ENCODE results near the gene SEMA4G.

The SEMA4G gene

DNA sequence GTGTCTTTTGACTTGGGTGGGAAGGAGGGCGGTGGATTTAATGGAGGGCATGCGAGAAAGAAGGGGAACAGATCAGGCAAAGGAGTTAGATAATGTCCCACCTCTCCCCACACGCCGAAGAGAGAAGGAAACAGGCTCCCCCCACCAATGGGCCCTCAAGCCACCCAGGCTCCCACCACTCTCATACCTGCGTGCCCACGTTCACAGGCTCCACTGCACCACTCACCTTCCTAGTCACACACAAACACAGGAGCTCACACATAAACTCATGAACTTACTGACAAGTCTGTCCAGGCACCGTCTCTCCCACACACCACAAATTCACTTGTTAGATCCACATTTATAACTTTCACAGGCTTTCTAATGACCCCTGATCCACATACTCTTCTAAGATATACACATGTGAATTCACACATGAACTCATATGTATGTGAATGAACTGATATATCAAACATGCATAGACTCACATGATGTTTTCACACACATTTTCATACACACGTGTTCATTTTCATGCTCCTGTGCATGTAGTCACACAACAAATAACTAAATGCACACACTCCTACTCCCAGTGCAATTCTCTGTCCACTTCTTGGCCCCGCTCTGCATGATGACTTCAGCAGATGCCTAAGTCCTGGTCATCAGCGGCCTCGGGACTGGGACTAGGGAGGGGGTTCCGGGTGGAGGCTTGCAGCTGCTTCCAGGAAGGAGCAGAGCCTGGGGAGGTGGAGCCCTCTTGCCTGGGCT lies 31.8 kb downstream of the SEMA4G start:
- H3K36me3 ChIP-seq (ENCODE audit: insufficient read depth, low read length), result peaks cover 10% of the 10 kb centered on the region
- H3K4me1 ChIP-seq (ENCODE audit: control insufficient read depth, insufficient read depth, low read length, unreplicated experiment), result peaks cover 26% of the 10 kb centered on the region
- peak overlapping the region; percentile 88 for H3K4me3 ChIP-seq (ENCODE audit: low read depth, low read length)
- H3K27ac ChIP-seq (ENCODE audit: low read depth, low read length), result peak overlapping the region; percentile 83
- H2AFZ ChIP-seq (ENCODE audit: low read length, unreplicated experiment), result no peak overlapping the region
- H3K27me3 ChIP-seq (ENCODE audit: insufficient read depth, low read length), result no peaks in the 10 kb centered on the region
- H3K79me2 ChIP-seq (ENCODE audit: control insufficient read depth, insufficient read depth, low read length, unreplicated experiment), result peaks cover 42% of the 10 kb centered on the region

DNA sequence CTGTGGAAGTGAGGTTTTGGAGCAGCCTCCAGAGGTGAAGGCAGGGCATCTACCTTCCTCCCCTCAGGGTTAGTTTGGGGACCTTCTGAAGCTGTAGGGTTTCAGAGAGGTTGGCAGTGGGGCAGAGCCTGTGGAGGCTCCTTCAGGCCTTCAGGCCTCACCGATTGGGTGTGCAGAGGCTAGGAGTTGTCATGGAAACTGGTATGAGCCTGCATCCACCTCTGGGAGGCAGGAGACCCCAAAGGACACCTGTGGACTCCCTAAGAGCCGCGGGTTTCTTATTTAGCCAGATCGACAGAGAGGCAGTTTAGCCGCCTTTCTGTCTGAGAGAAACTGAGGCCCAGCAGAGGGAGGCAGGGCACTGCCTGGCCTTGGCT lies 32.3 kb downstream of the SEMA4G start:
- H3K4me3 ChIP-seq (ENCODE audit: low read depth, low read length), result peak overlapping the region; percentile 88
- peak overlapping the region; percentile 19 for H3K27ac ChIP-seq (ENCODE audit: low read depth, low read length)

DNA sequence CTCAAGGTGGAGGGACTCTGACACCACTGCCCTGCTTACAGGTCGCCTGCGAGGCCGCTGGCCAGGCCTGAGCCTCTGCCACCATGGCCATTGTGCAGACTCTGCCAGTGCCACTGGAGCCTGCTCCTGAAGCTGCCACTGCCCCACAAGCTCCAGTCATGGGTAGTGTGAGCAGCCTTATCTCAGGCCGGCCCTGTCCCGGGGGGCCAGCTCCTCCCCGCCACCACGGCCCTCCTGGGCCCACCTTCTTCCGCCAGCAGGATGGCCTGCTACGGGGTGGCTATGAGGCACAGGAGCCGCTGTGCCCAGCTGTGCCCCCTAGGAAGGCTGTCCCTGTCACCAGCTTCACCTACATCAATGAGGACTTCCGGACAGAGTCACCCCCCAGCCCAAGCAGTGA lies 33.2 kb downstream of the SEMA4G start:
- H3K27ac ChIP-seq (ENCODE audit: low read depth, low read length), result no peak overlapping the region
- H3K4me1 ChIP-seq (ENCODE audit: control insufficient read depth, insufficient read depth, low read length, unreplicated experiment), result peaks cover 27% of the 10 kb centered on the region
- peaks cover 14% of the 10 kb centered on the region for H3K36me3 ChIP-seq (ENCODE audit: insufficient read depth, low read length)
- H2AFZ ChIP-seq (ENCODE audit: low read length, unreplicated experiment), result no peak overlapping the region
- H3K27me3 ChIP-seq (ENCODE audit: insufficient read depth, low read length), result no peaks in the 10 kb centered on the region
- H3K79me2 ChIP-seq (ENCODE audit: control insufficient read depth, insufficient read depth, low read length, unreplicated experiment), result peaks cover 42% of the 10 kb centered on the region
- H3K4me3 ChIP-seq (ENCODE audit: low read depth, low read length), result no peak overlapping the region; the same call in 1 of the 2 replicates

More for the DNA sequence above, 32.3 kb downstream of the SEMA4G start:
- Histone ChIP-seq H2AFZ (ENCODE audit: low read length, unreplicated experiment) (no peak overlapping the region), H3K27me3 (ENCODE audit: insufficient read depth, low read length) (no peaks in the 10 kb centered on the region), H3K36me3 (ENCODE audit: insufficient read depth, low read length) (peaks cover 14% of the 10 kb centered on the region), H3K4me1 (ENCODE audit: control insufficient read depth, insufficient read depth, low read length, unreplicated experiment) (peaks cover 21% of the 10 kb centered on the region), H3K79me2 (ENCODE audit: control insufficient read depth, insufficient read depth, low read length, unreplicated experiment) (peaks cover 42% of the 10 kb centered on the region)

DNA sequence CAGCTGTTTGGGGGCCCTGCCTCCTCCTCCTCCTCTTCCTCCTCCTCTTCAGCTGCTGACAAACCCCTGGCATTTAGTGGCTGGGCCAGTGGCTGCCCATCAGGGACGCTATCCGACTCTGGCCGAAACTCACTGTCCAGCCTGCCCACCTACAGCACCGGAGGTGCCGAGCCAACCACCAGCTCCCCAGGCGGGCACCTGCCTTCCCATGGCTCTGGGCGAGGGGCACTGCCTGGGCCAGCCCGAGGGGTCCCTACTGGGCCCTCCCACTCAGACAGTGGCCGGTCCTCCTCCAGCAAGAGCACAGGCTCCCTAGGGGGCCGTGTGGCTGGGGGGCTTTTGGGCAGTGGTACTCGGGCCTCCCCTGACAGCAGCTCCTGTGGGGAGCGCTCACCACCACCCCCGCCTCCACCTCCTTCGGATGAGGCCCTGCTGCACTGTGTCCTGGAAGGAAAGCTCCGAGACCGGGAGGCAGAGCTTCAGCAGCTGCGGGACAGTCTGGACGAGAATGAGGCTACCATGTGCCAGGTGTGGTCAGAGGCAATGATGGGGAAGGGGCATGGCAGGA lies 34.4 kb downstream of the SEMA4G start:
- Histone ChIP-seq H3K27ac (ENCODE audit: low read depth, low read length) (no peak overlapping the region), H2AFZ (ENCODE audit: low read length, unreplicated experiment) (no peak overlapping the region), H3K4me3 (ENCODE audit: low read depth, low read length) (no peak overlapping the region), H3K79me2 (ENCODE audit: control insufficient read depth, insufficient read depth, low read length, unreplicated experiment) (peaks cover 42% of the 10 kb centered on the region), H3K27me3 (ENCODE audit: insufficient read depth, low read length) (no peaks in the 10 kb centered on the region), H3K4me1 (ENCODE audit: control insufficient read depth, insufficient read depth, low read length, unreplicated experiment) (peaks cover 35% of the 10 kb centered on the region), H3K36me3 (ENCODE audit: insufficient read depth, low read length) (peaks cover 14% of the 10 kb centered on the region)

DNA sequence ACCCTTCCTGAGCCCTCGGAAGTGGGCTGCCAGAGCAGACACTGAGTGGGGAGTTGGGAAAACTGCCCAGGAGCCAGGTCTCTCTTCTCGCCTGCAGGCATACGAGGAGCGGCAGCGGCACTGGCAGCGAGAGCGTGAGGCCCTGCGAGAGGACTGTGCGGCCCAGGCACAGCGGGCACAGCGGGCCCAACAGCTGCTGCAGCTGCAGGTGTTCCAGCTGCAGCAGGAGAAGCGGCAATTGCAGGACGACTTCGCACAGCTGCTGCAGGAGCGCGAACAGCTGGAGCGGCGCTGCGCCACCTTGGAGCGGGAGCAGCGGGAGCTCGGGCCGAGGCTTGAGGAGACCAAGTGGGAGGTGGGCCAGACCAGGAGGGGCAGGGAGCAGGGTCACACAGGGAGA lies 36.1 kb downstream of the SEMA4G start:
- H3K36me3 ChIP-seq (ENCODE audit: insufficient read depth, low read length), result peaks cover 14% of the 10 kb centered on the region
- H3K27me3 ChIP-seq (ENCODE audit: insufficient read depth, low read length), result no peaks in the 10 kb centered on the region
- H3K4me1 ChIP-seq (ENCODE audit: control insufficient read depth, insufficient read depth, low read length, unreplicated experiment), result peaks cover 35% of the 10 kb centered on the region
- H3K4me3 ChIP-seq (ENCODE audit: low read depth, low read length), result no peak overlapping the region
- no peak overlapping the region for H3K27ac ChIP-seq (ENCODE audit: low read depth, low read length)
- H3K79me2 ChIP-seq (ENCODE audit: control insufficient read depth, insufficient read depth, low read length, unreplicated experiment), result peaks cover 35% of the 10 kb centered on the region
- no peak overlapping the region for H2AFZ ChIP-seq (ENCODE audit: low read length, unreplicated experiment)

DNA sequence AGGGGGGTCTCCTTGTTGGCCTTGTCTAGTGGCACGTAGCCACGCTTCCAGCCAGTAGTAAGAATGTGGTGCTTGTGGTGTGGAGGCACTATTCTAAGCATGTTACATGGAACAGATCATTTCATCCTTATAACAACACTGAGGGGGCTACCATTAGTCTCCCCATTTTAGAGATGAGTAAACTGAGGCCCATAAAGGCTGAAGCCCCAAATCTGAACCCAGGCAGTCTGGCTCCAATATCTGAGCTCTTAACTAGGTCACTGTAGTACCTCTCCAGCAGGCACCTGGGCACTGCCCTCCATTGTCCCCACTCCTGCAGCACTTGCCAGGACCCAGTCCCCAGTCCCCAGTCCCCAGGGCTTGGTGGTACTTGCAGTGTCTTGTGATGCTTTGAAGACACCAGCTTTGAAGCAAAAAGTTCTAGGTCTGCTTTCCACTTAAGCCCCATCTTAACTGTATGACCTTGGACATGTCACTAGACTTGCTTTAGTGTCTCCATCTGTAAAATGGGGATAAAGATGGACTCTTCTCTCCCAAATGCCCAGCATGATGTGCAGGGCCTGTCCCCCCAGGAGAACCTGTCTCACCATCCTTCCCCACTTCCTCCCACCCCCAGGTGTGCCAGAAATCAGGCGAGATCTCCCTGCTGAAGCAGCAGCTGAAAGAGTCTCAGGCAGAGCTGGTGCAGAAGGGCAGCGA lies 36.7 kb downstream of the SEMA4G start:
- Histone ChIP-seq H3K79me2 (ENCODE audit: control insufficient read depth, insufficient read depth, low read length, unreplicated experiment) (peaks cover 29% of the 10 kb centered on the region), H3K4me1 (ENCODE audit: control insufficient read depth, insufficient read depth, low read length, unreplicated experiment) (peaks cover 33% of the 10 kb centered on the region), H3K36me3 (ENCODE audit: insufficient read depth, low read length) (peaks cover 14% of the 10 kb centered on the region), H3K27ac (ENCODE audit: low read depth, low read length) (no peak overlapping the region), H3K4me3 (ENCODE audit: low read depth, low read length) (no peak overlapping the region), H2AFZ (ENCODE audit: low read length, unreplicated experiment) (no peak overlapping the region), H3K27me3 (ENCODE audit: insufficient read depth, low read length) (no peaks in the 10 kb centered on the region)

DNA sequence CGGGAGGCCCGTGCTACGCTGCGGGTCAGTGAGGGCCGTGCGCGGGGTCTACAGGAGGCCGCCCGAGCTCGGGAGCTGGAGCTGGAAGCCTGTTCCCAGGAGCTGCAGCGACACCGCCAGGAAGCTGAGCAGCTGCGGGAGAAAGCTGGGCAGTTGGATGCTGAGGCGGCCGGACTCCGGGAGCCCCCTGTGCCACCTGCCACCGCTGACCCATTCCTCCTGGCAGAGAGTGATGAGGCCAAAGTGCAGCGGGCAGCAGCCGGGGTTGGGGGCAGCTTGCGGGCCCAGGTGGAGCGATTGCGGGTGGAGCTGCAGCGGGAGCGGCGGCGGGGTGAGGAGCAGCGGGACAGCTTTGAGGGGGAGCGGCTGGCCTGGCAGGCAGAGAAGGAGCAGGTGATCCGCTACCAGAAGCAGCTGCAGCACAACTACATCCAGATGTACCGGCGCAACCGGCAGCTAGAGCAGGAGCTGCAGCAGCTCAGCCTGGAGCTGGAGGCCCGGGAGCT lies 37.3 kb downstream of the SEMA4G start:
- H3K27ac ChIP-seq (ENCODE audit: low read depth, low read length), result 0 out of 2 replicates have a peak overlapping the region, but pooled peaks have one; percentile 46
- H3K4me1 ChIP-seq (ENCODE audit: control insufficient read depth, insufficient read depth, low read length, unreplicated experiment), result peaks cover 28% of the 10 kb centered on the region
- peaks cover 23% of the 10 kb centered on the region for H3K79me2 ChIP-seq (ENCODE audit: control insufficient read depth, insufficient read depth, low read length, unreplicated experiment)
- H3K36me3 ChIP-seq (ENCODE audit: insufficient read depth, low read length), result peaks cover 14% of the 10 kb centered on the region
- H2AFZ ChIP-seq (ENCODE audit: low read length, unreplicated experiment), result no peak overlapping the region
- H3K4me3 ChIP-seq (ENCODE audit: low read depth, low read length), result no peak overlapping the region
- H3K27me3 ChIP-seq (ENCODE audit: insufficient read depth, low read length), result no peaks in the 10 kb centered on the region

DNA sequence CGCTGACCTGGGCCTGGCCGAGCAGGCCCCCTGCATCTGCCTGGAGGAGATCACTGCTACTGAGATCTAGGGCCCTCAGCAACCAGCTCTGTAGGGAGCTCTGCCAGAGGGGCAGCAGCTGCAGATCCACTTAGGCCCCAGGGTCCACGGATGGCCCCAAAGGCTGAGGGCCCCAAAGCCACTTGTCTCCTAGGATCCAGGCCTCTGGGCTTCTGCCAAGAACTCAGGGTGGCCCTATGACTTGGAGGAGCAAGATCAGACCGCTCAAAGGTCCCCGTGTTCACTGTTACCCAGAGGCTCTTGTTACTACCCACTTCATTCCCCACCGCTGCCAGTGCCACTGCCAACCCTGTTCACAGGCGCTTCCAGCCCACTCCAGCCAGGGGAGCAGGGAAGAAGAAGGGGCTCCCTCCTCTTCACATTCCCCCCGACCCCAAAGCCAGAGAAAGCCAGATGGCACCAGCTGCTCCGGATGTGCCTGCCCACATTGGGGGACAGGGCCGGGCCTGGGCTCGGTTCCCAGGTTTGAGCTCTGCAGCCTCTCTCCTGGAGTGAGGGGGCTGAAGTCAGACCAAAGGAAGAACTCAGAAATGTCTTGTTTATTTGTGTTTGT lies 37.9 kb downstream of the SEMA4G start:
- Histone ChIP-seq H3K27me3 (ENCODE audit: insufficient read depth, low read length) (no peaks in the 10 kb centered on the region), H2AFZ (ENCODE audit: low read length, unreplicated experiment) (no peak overlapping the region), H3K27ac (ENCODE audit: low read depth, low read length) (peak overlapping the region; percentile 46; the same call in 1 of the 2 replicates), H3K79me2 (ENCODE audit: control insufficient read depth, insufficient read depth, low read length, unreplicated experiment) (peaks cover 17% of the 10 kb centered on the region), H3K4me3 (ENCODE audit: low read depth, low read length) (no peak overlapping the region), H3K36me3 (ENCODE audit: insufficient read depth, low read length) (peaks cover 14% of the 10 kb centered on the region), H3K4me1 (ENCODE audit: control insufficient read depth, insufficient read depth, low read length, unreplicated experiment) (peaks cover 23% of the 10 kb centered on the region)

DNA sequence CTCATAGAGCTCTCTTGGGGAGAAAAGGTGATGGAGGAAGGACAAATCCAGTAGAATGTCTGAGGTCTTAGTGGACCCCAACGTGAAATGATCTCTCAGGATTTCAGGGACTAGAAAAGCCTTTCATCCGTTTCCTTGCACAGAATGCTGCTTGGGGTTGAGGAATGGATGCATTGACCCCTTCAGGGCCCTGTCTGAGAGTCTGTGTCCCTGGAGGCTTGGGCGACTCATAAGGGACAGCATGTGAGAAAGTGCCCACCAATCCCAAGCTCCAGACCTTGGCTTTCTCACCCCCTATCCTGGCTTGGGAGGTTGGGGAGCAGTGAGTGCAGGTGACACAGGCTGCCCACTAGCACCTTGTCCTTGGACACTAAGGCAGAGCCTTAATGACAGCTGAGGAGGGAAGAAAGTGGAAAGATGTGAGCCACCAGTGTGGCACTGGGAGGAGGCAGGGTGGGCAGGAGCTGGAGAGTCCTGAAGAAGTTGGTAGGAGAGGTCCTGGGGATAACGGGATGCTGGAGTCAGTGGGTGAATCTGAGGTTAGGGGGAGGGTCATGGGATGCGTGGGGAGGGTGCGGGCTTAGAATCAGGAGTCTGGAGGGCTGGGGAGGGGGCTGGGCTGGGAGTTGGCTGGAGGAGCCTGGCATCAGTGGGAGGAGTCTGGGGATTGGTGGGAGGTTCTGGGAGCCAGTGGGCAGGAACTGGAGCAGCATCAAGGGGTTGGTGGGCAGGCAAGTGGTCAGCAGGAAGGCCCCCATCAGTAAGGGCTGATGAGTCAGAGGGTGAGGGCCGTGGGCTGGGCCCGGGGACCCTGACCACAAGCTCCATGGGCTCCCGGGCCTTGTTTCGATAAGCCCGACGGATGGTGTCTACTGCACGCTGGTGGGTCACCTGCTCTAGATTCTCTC lies 38.9 kb downstream of the SEMA4G start:
- Histone ChIP-seq H3K79me2 (ENCODE audit: control insufficient read depth, insufficient read depth, low read length, unreplicated experiment) (peaks cover 7% of the 10 kb centered on the region), H3K27ac (ENCODE audit: low read depth, low read length) (no peak overlapping the region), H2AFZ (ENCODE audit: low read length, unreplicated experiment) (no peak overlapping the region), H3K36me3 (ENCODE audit: insufficient read depth, low read length) (peaks cover 10% of the 10 kb centered on the region), H3K4me1 (ENCODE audit: control insufficient read depth, insufficient read depth, low read length, unreplicated experiment) (peaks cover 21% of the 10 kb centered on the region), H3K27me3 (ENCODE audit: insufficient read depth, low read length) (no peaks in the 10 kb centered on the region), H3K4me3 (ENCODE audit: low read depth, low read length) (no peak overlapping the region)
